ENCODE measurements around the gene LAMB4. TPM values are rescaled to one million over a fixed set of nuclear protein-coding genes. Genes with fewer than 3 reads are reported as not detected.

The LAMB4 gene
- total RNA-seq, 4 donors from 2014 or later = 0.15 to 8.1 (median 1.7) TPM

DNA sequence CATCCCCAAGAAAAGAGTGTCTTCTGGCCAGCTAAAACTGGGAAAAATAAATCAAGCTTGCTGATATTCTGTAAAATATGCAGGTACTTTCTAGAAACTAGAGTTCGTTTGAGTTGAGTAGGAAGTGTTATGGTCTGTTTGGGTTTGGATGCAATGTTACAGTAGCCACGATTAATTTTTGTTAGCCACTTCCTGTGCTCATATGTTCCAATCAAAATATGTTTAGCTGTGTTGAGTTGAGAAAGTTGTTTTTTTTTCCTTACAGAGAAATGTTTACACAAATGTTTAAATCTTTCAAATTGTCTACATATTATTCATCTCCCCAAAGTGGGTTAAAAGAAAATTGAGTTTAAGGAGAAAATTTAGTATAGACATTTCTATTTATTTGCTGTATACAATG is 115.9 kb downstream of the LAMB4 start:
- WGBS, 2 donors = 59 to 72% methylated on average over 2 of the region's 2 CpGs
- peaks cover 13 to 16% of the 10 kb centered on the region in 2 donors for H3K4me1 ChIP-seq
- no peak overlapping the region for H3K27ac ChIP-seq
- H3K36me3 ChIP-seq = no peaks in the 10 kb centered on the region
- no peaks in the 10 kb centered on the region for H3K9me3 ChIP-seq
- no peak overlapping the region for H3K4me3 ChIP-seq (replicated peaks in 1 of 3)
- intact Hi-C loops (cut with DNase I) = no loop called here
- no peaks in the 10 kb centered on the region for H3K27me3 ChIP-seq
- TF ChIP-seq, protein P1, sequence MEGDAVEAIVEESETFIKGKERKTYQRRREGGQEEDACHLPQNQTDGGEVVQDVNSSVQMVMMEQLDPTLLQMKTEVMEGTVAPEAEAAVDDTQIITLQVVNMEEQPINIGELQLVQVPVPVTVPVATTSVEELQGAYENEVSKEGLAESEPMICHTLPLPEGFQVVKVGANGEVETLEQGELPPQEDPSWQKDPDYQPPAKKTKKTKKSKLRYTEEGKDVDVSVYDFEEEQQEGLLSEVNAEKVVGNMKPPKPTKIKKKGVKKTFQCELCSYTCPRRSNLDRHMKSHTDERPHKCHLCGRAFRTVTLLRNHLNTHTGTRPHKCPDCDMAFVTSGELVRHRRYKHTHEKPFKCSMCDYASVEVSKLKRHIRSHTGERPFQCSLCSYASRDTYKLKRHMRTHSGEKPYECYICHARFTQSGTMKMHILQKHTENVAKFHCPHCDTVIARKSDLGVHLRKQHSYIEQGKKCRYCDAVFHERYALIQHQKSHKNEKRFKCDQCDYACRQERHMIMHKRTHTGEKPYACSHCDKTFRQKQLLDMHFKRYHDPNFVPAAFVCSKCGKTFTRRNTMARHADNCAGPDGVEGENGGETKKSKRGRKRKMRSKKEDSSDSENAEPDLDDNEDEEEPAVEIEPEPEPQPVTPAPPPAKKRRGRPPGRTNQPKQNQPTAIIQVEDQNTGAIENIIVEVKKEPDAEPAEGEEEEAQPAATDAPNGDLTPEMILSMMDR (IDR thresholded peaks at IDR 0.05) = no peak
- no peak for DNase-seq

DNA sequence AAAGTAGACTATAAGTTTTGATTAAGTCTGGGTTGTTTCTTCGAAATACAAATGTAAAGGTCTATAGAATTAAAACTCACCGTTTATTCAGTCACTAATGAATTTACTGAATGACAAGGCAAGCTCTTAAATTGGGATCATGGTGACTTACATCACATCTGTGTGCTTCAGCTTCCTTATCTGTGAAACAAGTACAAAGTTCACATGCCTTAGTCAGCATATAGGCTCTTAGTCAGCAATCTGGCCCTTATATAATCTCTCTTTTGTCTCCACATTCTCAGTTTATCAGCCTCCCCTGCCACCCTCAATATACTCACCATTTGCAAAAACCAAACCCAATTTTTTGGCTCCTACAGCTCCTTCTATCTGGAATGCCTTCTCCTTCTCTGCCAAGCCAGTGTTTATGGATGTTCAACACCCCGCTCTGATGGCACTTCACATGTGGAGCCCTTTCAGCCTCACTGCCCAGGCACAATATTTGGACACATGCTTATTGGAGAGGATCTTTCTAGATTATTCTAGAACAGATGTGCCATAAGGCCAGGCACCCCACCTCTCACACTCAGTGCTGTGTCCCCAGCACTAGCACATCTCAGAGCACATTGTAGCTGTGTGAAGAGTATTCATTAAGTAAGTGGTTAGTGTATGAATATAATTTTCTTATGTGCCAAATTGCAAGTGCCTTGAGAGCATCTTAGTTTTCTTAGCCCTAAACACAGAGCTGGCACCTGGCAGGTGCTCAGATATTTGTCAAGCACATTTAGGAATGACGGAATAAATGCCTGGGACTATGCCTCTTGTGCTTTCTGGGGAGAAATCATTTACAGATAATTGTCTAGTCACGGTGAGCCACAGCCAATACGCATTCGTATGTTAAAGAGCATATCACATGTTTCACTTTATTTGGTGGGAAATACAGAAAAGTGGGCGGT is 117.4 kb downstream of the LAMB4 start:
- 60 to 65% methylated on average over 8 of the region's 8 CpGs for whole genome bisulfite sequencing, 2 donors
- H3K4me3 ChIP-seq (replicated peaks in 1 of 3) = no peak overlapping the region
- no peaks in the 10 kb centered on the region for H3K9me3 ChIP-seq
- peak overlapping the region; percentile 33 to 82 (median 72) for H3K27ac ChIP-seq
- H3K27me3 ChIP-seq = no peaks in the 10 kb centered on the region
- intact Hi-C loops (cut with DNase I) = no loop called here
- H3K4me1 ChIP-seq = peaks cover 13 to 16% of the 10 kb centered on the region in 2 donors
- peak in 1 of 2 donors; percentile 20 for TF ChIP-seq POLR2A (IDR thresholded peaks at IDR 0.05)
- TF ChIP-seq, protein P1 (IDR thresholded peaks at IDR 0.05) = no peak
- peak; percentile 74 to 78 for DNase-seq
- no peaks in the 10 kb centered on the region for H3K36me3 ChIP-seq

DNA sequence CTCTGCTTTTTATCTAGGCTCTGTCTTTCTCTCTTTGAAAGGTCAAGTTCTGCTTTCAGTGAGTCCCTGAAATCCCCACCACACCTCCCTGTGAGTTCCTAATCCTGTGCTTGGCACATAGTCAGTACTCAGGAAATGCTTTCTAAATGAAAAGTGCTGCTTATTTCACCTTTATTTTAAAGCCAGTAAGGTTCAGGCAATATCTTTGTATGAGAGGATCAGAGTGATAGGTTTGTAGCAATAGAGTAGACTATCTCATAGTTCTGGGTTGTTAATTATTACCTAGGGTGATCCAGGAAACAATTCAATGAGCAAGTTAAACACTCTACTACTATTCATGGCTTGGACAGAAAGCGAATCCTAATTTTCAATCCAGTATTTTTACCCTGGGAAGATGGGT is 119.8 kb downstream of the LAMB4 start:
- TF ChIP-seq POLR2A (IDR thresholded peaks at IDR 0.05) = no peak
- TF ChIP-seq, protein P1 (IDR thresholded peaks at IDR 0.05) = no peak
- intact Hi-C loops (cut with DNase I) = no loop called here
- DNase-seq = no peak
- Histone ChIP-seq H3K27ac (peak overlapping the region in 1 of 3 donors; percentile 21), H3K27me3 (no peaks in the 10 kb centered on the region), H3K9me3 (no peaks in the 10 kb centered on the region), H3K4me1 (peaks cover 11 to 13% of the 10 kb centered on the region in 2 donors), H3K4me3 (replicated peaks in 1 of 3) (no peak overlapping the region), H3K36me3 (no peaks in the 10 kb centered on the region)
- WGBS, 2 donors = 96 to 100% methylated on average over 1 of the region's 1 CpG

DNA sequence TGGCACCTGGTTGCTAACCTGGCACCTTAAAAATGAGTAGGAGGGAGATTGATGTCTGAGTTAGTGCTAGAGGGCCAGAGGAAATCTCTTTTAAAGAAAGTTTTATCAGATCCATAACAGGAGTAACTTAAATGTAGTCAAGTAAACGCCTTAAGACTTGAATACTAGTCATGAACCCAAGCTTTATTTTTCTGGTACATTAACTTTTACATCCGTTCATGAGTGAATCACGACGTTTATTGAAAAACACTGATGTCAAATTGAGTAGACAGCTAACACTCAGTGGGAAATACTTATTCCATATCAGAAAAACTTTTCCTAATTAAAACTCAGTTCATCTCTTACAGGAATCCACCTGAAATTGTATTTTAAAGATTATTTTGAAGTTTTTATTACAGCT is 120.3 kb downstream of the LAMB4 start:
- TF ChIP-seq, protein P1 (IDR thresholded peaks at IDR 0.05) = no peak
- no peak for TF ChIP-seq POLR2A (IDR thresholded peaks at IDR 0.05)
- Histone ChIP-seq H3K36me3 (no peaks in the 10 kb centered on the region), H3K27ac (no peak overlapping the region), H3K4me3 (replicated peaks in 1 of 3) (no peak overlapping the region), H3K4me1 (peaks cover 11 to 13% of the 10 kb centered on the region in 2 donors), H3K9me3 (no peaks in the 10 kb centered on the region), H3K27me3 (no peaks in the 10 kb centered on the region)
- WGBS, 2 donors = 95 to 97% methylated on average over 4 of the region's 4 CpGs
- intact Hi-C loops (cut with DNase I) = loop anchor here (10.0 kb wide), 1 partner anchor 65 kb away; no protein-coding TSS in a partner anchor
- no peak for DNase-seq

DNA sequence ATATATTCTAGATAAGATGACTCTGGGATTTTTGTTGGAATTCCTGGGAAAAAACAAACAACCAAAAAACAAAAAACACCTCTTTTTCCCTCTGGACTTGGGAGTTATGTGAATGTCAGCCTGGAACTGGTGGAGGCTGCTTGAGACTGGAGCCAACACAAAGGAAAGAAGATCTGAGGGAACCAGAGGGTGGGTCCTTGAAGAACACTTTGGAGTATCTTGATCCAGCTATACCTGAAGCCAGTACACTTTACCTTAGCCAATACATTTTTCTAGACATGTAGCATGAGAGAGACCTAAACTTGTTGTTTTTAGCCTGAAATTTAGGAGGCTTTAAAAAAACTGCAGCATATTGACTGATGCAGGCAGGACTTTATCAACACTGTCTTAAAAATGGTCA is 121.3 kb downstream of the LAMB4 start:
- no peak overlapping the region for H3K4me3 ChIP-seq (replicated peaks in 1 of 3)
- peaks cover 11 to 13% of the 10 kb centered on the region in 2 donors for H3K4me1 ChIP-seq
- no peak overlapping the region for H3K27ac ChIP-seq
- H3K36me3 ChIP-seq = no peaks in the 10 kb centered on the region
- H3K27me3 ChIP-seq = no peaks in the 10 kb centered on the region
- H3K9me3 ChIP-seq = no peaks in the 10 kb centered on the region
- intact Hi-C loops (cut with DNase I) = loop anchor here (10.0 kb wide), 1 partner anchor 64 kb away; no protein-coding TSS in a partner anchor
- TF ChIP-seq POLR2A (IDR thresholded peaks at IDR 0.05) = no peak
- TF ChIP-seq, protein P1 (IDR thresholded peaks at IDR 0.05) = no peak
- DNase-seq = no peak
